Activated CD4-positive, alpha-beta T cell treated with anti-CD3 and anti-CD28 coated beads, Interleukin-2, amount 50 U/mL, for 1 hour (primary cell): ENCODE data around the gene NSG1.
"Not testable (repeated sequence)": the region's sequence is repeated elsewhere in the genome, so short reads cannot be mapped to it uniquely, and the experiment has no call there.

ENCODE experiments used
- DNase-seq: peaks from one replicate; pipeline ENCODE4 v3.0.0-alpha.2; 2020

Gene NSG1

GRCh38 chr4:4437798-4438470, 51.0 kb downstream of the NSG1 start:
- DNase-seq: no peak

GRCh38 chr4:4438891-4439290, 52.0 kb downstream of the NSG1 start:
- DNase-seq: no peak

- DNase-seq: no peak
Observed at GRCh38 chr4:4439782-4440181, 52.9 kb downstream of the NSG1 start.

- no peak for DNase-seq
Observed at GRCh38 chr4:4440333-4441061, 53.6 kb downstream of the NSG1 start.

GRCh38 chr4:4443821-4444220, 56.9 kb downstream of the NSG1 start:
- no peak for DNase-seq

GRCh38 chr4:4446434-4446833, 59.5 kb downstream of the NSG1 start:
- no peak for DNase-seq

GRCh38 chr4:4455210-4455865, 68.4 kb downstream of the NSG1 start:
- no peak for DNase-seq

- DNase-seq: no peak
Observed at GRCh38 chr4:4456351-4456750, 69.4 kb downstream of the NSG1 start.

- DNase-seq: no peak
Observed at GRCh38 chr4:4456816-4457578, 70.1 kb downstream of the NSG1 start.

GRCh38 chr4:4457803-4458553, 71.1 kb downstream of the NSG1 start:
- no peak for DNase-seq

GRCh38 chr4:4459181-4459580, 72.3 kb downstream of the NSG1 start:
- no peak for DNase-seq

- DNase-seq: no peak
Observed at GRCh38 chr4:4460759-4461158, 73.9 kb downstream of the NSG1 start.

- DNase-seq: no peak
Observed at GRCh38 chr4:4461178-4461577, 74.3 kb downstream of the NSG1 start.

GRCh38 chr4:4461850-4462249, 74.9 kb downstream of the NSG1 start:
- DNase-seq: peak; percentile 59

- DNase-seq: no peak
Observed at GRCh38 chr4:4462970-4463369, 76.1 kb downstream of the NSG1 start.

GRCh38 chr4:4465238-4465637, 78.3 kb downstream of the NSG1 start:
- not testable (repeated sequence) for DNase-seq
